OCI-LY3 (cell line): Measurements from ENCODE around the gene PRODH2.

ENCODE experiments used
- H2AFZ ChIP-seq: fragments of 200-600, 300-600 bp; shearing (Covaris generic); 2 replicates; pipeline ENCODE4 v1.6.0; 2014; ENCODE audit warnings: antibody characterized with exemption, low read depth, low read length
- H3K27ac ChIP-seq: fragments of 200-600, 300-600 bp; sonication (generic); 2 replicates; pipeline ENCODE4 v1.5.1; 2014; ENCODE audit warnings: mild to moderate bottlenecking, low read length, moderate library complexity, mixed read lengths
- H3K27me3 ChIP-seq: fragments of 200-600, 300-600 bp; sonication (generic); 2 replicates; pipeline ENCODE4 v1.6.1; 2014; ENCODE audit warnings: low read depth, low read length, mixed read lengths
- H3K36me3 ChIP-seq: fragments of 200-600, 300-600 bp; sonication (generic); replicated peaks from 2 replicates; pipeline ENCODE3; 2014; ENCODE audit warnings: low read depth, low read length, mixed read lengths
- H3K4me1 ChIP-seq: fragments of 300-600, 200-600 bp; sonication (generic); 2 replicates; pipeline ENCODE4 v1.6.1; 2014; ENCODE audit warnings: low read length, mixed read lengths
- H3K4me2 ChIP-seq: fragments of 200-600, 300-600 bp; sonication (generic); 2 replicates; pipeline ENCODE4 v1.6.1; 2014; ENCODE audit warnings: low read length, mixed read lengths
- H3K4me3 ChIP-seq: fragments of 300-600, 200-600 bp; sonication (generic); 2 replicates; pipeline ENCODE4 v1.5.1; 2014; ENCODE audit warnings: antibody characterized with exemption, mild to moderate bottlenecking, low read length, moderate library complexity
- H3K79me2 ChIP-seq: fragments of 300-600, 200-600 bp; shearing (Covaris generic); 2 replicates; pipeline ENCODE4 v1.6.1; 2014; ENCODE audit warnings: mild to moderate bottlenecking, low read length, mixed read lengths
- H3K9ac ChIP-seq: fragments of 300-600, 200-600 bp; shearing (Covaris generic); 2 replicates; pipeline ENCODE4 v1.6.0; 2014; ENCODE audit warnings: mild to moderate bottlenecking, low read length, moderate library complexity
- H3K9me3 ChIP-seq: fragments of 200-600, 300-600 bp; shearing (Covaris generic); 2 replicates; pipeline ENCODE4 v1.6.1; 2014; ENCODE audit warnings: low read length, mixed read lengths; ENCODE audit not compliant: insufficient read depth
- H4K20me1 ChIP-seq: fragments of 200-600, 300-600 bp; sonication (generic); 2 replicates; pipeline ENCODE4 v1.6.1; 2016; ENCODE audit warnings: low read length, mixed read lengths; ENCODE audit not compliant: insufficient read depth
- CTCF ChIP-seq: fragments of 200-600, 300-600 bp; sonication (generic); IDR thresholded peaks from 2 replicates; pipeline ENCODE4 v1.5.1; 2014; ENCODE audit warnings: antibody characterized with exemption, low read length, low read depth
- EZH2phosphoT487 ChIP-seq: fragments of 200-600 bp; shearing (Covaris generic); IDR thresholded peaks from 2 replicates; pipeline ENCODE4 v1.6.1; 2018; ENCODE audit warnings: antibody characterized with exemption, mixed run types, low read depth

PRODH2 gene

GRCh38 chr19:35833972-35834371 lies 21.3 kb upstream of the PRODH2 start:
- no peak overlapping the region for H3K4me3 ChIP-seq
- H3K27me3 ChIP-seq, result peaks cover 21% of the 10 kb centered on the region
- H3K79me2 ChIP-seq, result no peaks in the 10 kb centered on the region
- H4K20me1 ChIP-seq, result no peaks in the 10 kb centered on the region
- H3K9ac ChIP-seq, result no peak overlapping the region
- H3K27ac ChIP-seq, result no peak overlapping the region
- TF ChIP-seq EZH2phosphoT487 (no peak), CTCF (no peak)
- H3K4me2 ChIP-seq, result no peak overlapping the region
- no peaks in the 10 kb centered on the region for H3K36me3 ChIP-seq
- H3K9me3 ChIP-seq, result no peaks in the 10 kb centered on the region
- no peak overlapping the region for H2AFZ ChIP-seq
- no peaks in the 10 kb centered on the region for H3K4me1 ChIP-seq

DNA sequence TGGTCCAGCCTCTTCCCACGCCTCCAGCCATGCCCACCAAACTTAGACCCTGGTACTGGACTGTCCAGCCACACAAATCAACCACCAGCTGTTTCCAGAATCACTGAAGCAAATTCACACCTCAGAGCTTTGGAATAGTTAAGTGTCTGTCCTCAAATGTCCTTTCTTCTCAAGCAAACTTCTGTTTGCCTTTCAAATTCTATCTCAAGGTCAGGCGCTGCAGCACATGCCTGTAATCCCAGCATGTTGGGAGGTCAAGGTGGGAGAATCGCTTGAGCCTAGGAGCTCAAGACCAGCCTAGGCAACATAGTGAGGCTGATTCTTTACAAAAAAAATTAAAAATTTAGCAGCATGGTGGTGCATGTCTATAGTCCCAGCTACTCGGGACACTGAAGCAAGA lies 19.4 kb upstream of the PRODH2 start:
- Histone ChIP-seq H3K4me3 (no peak overlapping the region), H3K36me3 (no peaks in the 10 kb centered on the region), H3K9ac (no peak overlapping the region), H3K79me2 (no peaks in the 10 kb centered on the region), H4K20me1 (no peaks in the 10 kb centered on the region), H3K4me1 (no peaks in the 10 kb centered on the region), H3K27ac (no peak overlapping the region), H3K4me2 (no peak overlapping the region), H3K27me3 (peaks cover 18% of the 10 kb centered on the region), H3K9me3 (no peaks in the 10 kb centered on the region), H2AFZ (no peak overlapping the region)
- TF ChIP-seq EZH2phosphoT487 (no peak), CTCF (no peak)

GRCh38 chr19:35830986-35831385 lies 18.3 kb upstream of the PRODH2 start:
- H3K27me3 ChIP-seq, result peaks cover 18% of the 10 kb centered on the region
- no peaks in the 10 kb centered on the region for H4K20me1 ChIP-seq
- no peak overlapping the region for H3K9ac ChIP-seq
- no peaks in the 10 kb centered on the region for H3K79me2 ChIP-seq
- no peaks in the 10 kb centered on the region for H3K9me3 ChIP-seq
- no peak overlapping the region for H3K4me2 ChIP-seq
- no peak for TF ChIP-seq CTCF
- TF ChIP-seq EZH2phosphoT487, result no peak
- H3K36me3 ChIP-seq, result no peaks in the 10 kb centered on the region
- H3K27ac ChIP-seq, result no peak overlapping the region
- H3K4me3 ChIP-seq, result no peak overlapping the region
- H3K4me1 ChIP-seq, result no peaks in the 10 kb centered on the region
- H2AFZ ChIP-seq, result no peak overlapping the region

DNA sequence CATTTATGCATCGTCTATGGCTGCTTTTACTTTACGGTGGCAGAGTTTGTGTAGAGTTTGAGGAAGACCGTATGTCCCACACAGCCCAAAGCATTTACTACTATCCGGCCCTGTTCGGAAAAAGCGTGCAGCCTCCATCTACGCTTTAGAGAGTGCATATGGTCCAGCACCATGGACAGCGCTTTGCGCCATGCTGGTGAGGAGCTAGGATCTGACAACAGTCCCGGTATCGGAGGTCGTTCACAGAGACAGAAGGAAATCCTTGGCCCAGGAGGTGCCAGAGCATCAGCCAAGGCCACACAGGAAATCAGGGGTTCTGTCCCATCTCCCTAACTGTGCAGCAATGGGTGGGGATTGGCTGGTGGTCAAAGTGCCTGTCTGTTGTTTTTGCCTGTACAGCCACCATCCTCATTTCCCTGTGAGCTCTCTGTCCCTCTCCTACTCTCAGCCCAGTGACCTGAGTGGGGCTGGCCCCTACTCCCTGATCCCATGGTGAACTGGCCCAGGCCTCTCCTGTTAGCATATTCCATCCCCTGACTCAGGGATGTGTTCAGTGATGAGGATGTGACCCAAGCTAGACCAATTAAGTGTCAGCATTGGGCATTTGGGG lies 16.2 kb upstream of the PRODH2 start:
- no peak overlapping the region for H2AFZ ChIP-seq
- H3K79me2 ChIP-seq, result no peaks in the 10 kb centered on the region
- H3K36me3 ChIP-seq, result no peaks in the 10 kb centered on the region
- no peak overlapping the region for H3K9ac ChIP-seq
- H3K27ac ChIP-seq, result no peak overlapping the region
- H3K4me1 ChIP-seq, result no peaks in the 10 kb centered on the region
- no peaks in the 10 kb centered on the region for H4K20me1 ChIP-seq
- no peak for TF ChIP-seq EZH2phosphoT487
- no peak for TF ChIP-seq CTCF
- no peak overlapping the region for H3K4me2 ChIP-seq
- no peaks in the 10 kb centered on the region for H3K9me3 ChIP-seq
- peaks cover 7% of the 10 kb centered on the region; the same call in 1 of the 2 replicates for H3K27me3 ChIP-seq
- no peak overlapping the region for H3K4me3 ChIP-seq
